Endothelial cell of hepatic sinusoid (primary cell): ENCODE measurements around the gene KCNN3.

Experiments used
- in situ Hi-C: cut with HindIII; loops from 2 replicates; pipeline ENCODE4 v1.10.0; 2017; ENCODE audit warnings: low sequenced_read_pairs

KCNN3 gene

DNA sequence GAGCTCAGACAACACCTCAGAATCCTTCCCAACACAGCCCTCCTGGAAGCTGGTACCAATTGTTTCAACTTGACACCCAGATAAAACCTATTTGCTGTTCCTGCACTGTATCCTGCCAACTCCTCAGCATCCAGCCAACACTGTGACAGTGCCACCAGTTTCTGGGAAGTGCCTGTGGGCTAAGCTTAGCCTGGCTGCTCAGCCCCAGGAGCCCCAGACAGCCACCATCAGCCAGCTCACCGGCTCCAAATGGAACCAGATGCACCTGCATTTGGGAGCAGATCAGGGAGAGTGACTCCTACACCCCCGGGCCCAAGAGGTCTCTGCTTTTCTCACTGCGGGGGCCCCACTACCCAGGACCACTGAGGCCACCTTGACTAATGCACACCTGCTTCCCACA lies 24.9 kb downstream of the KCNN3 start:
- in situ Hi-C loops, result no loop called here

- in situ Hi-C loops, result no loop called here
Measured at GRCh38 chr1:154844297-154844681, 25.8 kb downstream of the KCNN3 start.

GRCh38 chr1:154843636-154844296 lies 26.3 kb downstream of the KCNN3 start:
- in situ Hi-C loops, result no loop called here

DNA sequence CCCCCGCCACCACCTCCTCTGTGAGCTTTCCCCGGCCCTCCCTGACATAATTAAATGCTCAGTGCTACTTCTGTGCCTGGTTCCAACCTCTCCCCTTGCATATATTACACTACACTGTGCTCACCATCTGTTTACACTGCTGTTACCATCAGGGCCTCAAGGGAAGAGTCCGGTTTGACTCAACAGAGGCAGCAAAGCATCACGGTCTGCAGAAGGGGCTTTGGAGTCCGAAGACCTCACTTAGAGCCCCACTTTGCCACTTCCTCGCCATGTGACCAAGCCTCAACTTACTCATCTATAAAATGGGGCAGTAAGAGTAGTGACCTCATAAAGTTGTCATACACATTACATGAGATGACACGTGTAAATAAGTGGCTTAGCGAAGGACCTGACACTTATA lies 27.4 kb downstream of the KCNN3 start:
- in situ Hi-C loops, result no loop called here

DNA sequence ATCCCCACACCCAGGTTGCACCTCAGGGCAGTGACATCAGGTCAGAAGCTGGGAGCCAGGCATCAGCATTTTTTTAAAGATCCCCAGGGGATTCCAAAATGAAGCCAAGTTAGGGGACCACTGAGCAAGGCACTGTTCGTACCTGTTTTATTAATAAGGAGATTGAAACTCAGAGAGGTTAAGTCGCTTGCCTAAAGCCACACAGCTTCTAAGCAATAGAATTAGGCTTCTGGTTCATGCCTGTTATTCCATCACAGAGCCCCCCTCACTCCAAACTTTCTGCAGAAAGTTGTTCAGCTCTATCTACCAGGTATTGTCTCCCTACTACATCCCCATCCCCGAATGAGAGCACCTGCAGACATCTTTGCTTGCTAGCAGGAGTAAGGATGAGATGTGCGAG lies 28.7 kb downstream of the KCNN3 start:
- in situ Hi-C loops, result no loop called here

DNA sequence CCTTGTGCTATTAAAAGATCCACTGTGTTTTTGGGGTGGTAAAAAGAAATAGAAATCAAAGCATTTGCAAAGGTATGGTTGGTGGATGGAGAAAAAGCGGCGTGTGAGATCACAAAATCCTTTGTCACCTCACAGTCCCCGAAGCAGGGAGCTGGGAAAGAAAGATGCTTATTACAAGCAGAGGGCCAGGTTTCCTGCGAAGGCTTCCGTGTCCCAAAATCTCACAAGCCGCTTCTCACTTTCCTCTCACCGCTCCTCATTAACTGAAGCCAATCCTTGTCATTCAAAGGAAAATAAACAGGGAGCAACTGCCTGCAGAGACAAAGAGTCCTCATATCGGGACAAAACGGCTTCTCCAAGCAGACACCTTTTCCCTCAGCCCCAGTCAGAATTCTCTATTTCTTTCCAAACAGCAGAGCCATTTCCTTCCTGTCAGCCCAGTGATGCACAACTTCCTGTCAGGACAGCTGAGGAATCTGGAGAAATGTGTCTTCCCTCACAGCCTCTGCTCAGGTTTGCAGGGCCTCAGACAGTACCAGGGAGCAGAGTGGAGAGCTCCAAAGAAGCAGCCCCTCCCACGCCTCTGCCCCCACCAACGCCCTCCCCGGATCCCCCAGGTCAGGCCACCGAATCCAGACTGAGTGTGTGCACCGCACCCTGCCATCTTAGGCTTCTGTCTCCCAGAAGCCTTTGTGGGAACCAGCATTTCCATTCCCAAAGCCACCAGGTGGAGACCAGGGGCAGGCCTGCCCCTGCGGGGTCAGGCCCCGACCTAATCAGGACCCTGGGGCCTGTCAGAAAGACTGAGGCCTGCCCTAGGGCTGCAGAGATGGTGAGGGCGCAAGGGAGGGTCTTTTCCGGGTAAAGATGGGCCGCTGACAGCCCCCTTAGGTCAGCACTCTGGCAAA lies 29.6 kb downstream of the KCNN3 start:
- in situ Hi-C loops, result no loop called here

DNA sequence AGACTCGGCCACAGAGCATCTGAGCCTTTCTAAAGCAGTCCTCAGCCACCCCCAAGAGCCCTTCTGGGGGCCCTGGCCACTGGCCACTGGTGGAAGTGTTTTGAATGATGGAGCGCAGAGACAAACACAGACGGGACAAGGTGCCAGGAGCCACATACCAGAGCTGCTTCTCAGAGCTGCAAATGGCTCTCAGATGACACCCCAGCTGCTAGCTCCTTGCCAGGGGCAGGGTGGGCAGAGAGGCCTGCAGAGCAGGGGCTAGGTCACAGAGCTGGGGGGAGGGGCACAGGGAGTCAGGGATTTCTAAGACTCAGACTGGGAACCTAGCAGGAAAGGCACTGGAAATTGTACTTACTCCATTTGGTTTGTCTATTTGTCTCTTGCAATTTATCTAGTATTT lies 30.4 kb downstream of the KCNN3 start:
- in situ Hi-C loops, result no loop called here

DNA sequence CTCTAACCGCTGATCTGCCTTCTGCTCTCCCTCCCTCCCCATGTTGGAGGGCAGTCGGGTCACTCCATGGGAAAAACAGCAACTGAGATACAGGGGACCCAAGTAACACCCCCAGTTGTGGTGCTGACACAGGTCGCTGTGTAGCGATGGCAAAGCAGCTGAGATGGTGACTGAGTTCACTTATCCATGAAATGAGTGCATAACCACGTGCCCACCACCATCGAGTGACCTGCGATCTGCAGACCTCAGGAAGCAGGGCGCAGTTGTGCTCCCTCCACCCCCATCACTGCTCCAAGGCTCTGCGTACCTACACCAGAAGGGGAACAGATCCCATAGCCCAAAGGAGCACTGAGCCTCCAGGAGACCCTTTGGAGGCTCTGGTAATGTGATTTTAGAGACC lies 31.1 kb downstream of the KCNN3 start:
- in situ Hi-C loops, result no loop called here

DNA sequence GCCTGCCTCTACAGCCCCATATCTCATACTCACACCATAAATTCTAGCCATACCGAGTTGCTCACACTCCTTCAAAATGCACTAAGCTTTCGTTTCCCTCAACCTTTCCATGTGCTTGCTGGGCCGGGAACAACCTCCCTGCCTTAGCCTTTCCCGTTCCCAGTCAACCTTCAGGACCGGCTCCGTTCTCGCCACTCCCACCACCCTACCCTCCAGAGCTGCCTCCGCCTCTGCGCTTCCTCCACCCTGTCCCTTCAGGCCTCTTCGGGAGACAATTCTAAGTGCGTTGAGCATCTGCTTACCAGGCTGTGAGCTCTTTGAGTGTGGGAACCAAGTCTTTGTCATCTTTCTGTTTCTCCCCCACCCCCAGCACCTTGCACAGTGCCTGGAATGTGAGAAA lies 31.6 kb downstream of the KCNN3 start:
- in situ Hi-C loops, result no loop called here

DNA sequence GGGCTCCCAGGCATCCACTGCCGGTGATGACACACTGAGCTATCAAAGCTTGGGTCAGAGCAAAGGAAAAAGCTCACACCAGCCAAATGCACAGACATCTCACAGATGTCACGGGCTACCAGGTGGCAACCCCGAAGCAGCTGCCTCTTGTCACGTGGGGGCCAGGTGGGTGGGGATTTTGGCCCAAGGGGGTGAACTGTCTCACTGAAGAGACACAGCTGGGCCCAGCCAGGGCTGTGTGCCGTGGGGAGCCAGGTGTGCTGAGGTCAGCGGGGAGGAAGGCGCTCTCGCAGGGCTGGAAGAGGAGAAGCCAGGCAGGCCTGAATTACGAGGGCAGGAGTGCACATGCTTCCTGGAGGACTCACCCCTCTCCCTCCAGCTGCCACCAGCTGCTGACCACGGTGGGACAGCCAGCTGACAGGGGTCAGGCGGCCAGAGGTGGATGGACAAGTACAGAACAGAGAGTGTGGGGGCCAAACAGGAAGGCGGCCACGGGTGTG lies 32.4 kb downstream of the KCNN3 start:
- in situ Hi-C loops, result no loop called here

- in situ Hi-C loops, result no loop called here
Measured at GRCh38 chr1:154837034-154837671, 32.9 kb downstream of the KCNN3 start.

- in situ Hi-C loops, result no loop called here
Measured at GRCh38 chr1:154835531-154836324, 34.4 kb downstream of the KCNN3 start.

- in situ Hi-C loops, result no loop called here
Measured at GRCh38 chr1:154833841-154834240, 36.2 kb downstream of the KCNN3 start.

- in situ Hi-C loops, result no loop called here
Measured at GRCh38 chr1:154833209-154833608, 36.9 kb downstream of the KCNN3 start.

- in situ Hi-C loops, result no loop called here
Measured at GRCh38 chr1:154832384-154832783, 37.7 kb downstream of the KCNN3 start.

DNA sequence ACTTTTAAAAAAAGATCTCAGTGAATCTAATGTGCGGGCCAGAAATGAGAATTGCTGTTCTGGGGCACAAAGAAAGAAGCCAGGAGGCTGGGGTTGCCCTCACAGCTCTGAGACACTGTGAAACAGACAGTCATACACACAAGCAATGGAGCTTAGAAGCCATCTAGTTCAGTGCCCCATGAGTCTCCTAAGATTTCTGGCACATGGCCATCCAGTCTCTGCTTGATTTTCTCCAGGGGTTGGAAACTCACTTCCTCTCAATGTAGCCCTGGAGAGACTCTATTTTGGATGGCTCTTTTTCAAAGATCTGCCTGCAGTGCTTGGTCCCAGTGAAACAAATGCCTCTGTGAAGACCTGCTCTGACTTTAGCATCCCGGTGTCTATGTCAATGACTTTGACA lies 38.6 kb downstream of the KCNN3 start:
- in situ Hi-C loops, result no loop called here

- in situ Hi-C loops, result loop anchor here (5.0 kb wide), 4 partner anchors 52 to 83 kb away; no protein-coding TSS in a partner anchor
Measured at GRCh38 chr1:154829062-154829461, 41.0 kb downstream of the KCNN3 start.

- in situ Hi-C loops, result no loop called here
Measured at GRCh38 chr1:154824179-154825000, 45.7 kb downstream of the KCNN3 start.

- in situ Hi-C loops, result no loop called here
Measured at GRCh38 chr1:154822717-154823116, 47.4 kb downstream of the KCNN3 start.

DNA sequence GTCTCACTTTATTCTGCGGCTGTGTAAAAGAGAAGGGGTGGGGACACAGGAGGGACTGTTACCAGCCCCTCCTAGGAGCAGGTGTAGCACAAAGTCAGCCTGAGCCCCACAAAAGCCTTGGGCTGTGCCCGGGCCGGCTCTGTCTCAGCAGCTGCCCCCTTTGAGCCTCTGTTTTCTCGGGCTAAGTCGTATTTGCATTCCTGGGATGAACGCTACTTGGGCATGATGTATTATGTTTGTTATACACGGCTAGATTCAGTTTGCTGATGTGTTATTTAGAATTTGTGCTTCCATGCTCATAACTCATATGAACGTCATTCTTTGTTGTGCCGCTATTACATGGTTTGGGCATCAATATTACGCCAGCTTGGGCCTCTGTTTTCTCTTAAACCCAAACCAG lies 47.8 kb downstream of the KCNN3 start:
- in situ Hi-C loops, result no loop called here
